Left renal cortex interstitium (tissue), 4 donors: ENCODE results near the gene SPON1. TPM values are rescaled to one million over a fixed set of nuclear protein-coding genes. Genes with fewer than 3 reads are reported as not detected.

ENCODE experiments used
- DNase-seq, 4 donors: peaks; one replicate each; pipeline ENCODE4 v3.0.0-alpha.2; 2013; ENCODE audit warnings: low read depth in 4 of 4, low spot score in 2 of 4, missing footprints in 1 of 4
- polyA plus RNA-seq, 4 donors: library from polyadenylated mRNA; unstranded; fragments of 120-200 nt; gene quantifications; one replicate each; pipeline ENCODE4 v1.2.1, GENCODE V29; 2013; ENCODE audit not compliant: insufficient read length in 4 of 4

The SPON1 gene
- polyA plus RNA-seq, 4 donors, result 67.6 to 95.2 (median 79.3) TPM

GRCh38 chr11:13942971-13943381 lies 19.5 kb upstream of the SPON1 start:
- no peak for DNase-seq

- DNase-seq, result no peak
Measured at GRCh38 chr11:13944016-13944415, 18.5 kb upstream of the SPON1 start.

- DNase-seq, result no peak
Measured at GRCh38 chr11:13944911-13945425, 17.6 kb upstream of the SPON1 start.

- no peak for DNase-seq
Measured at GRCh38 chr11:13947379-13947778, 15.1 kb upstream of the SPON1 start.

- no peak for DNase-seq
Measured at GRCh38 chr11:13949876-13950275, 12.6 kb upstream of the SPON1 start.

GRCh38 chr11:13952221-13952620 lies 10.3 kb upstream of the SPON1 start:
- no peak for DNase-seq

- no peak for DNase-seq
Measured at GRCh38 chr11:13952668-13953067, 9.9 kb upstream of the SPON1 start.

- DNase-seq, result no peak
Measured at GRCh38 chr11:13954591-13954990, 7.9 kb upstream of the SPON1 start.

GRCh38 chr11:13955971-13956421 lies 6.5 kb upstream of the SPON1 start:
- DNase-seq, result no peak

GRCh38 chr11:13956988-13957387 lies 5.5 kb upstream of the SPON1 start:
- DNase-seq, result no peak

GRCh38 chr11:13958641-13959400 lies 3.7 kb upstream of the SPON1 start:
- DNase-seq, result no peak

- no peak for DNase-seq
Measured at GRCh38 chr11:13962198-13962561, 343 bp upstream of the SPON1 start.

- DNase-seq, result no peak
Measured at GRCh38 chr11:13963169-13963948, 836 bp downstream of the SPON1 start.

- DNase-seq, result no peak
Measured at GRCh38 chr11:13963949-13964770, 1.6 kb downstream of the SPON1 start.

GRCh38 chr11:13964771-13965074 lies 2.2 kb downstream of the SPON1 start:
- DNase-seq, result no peak

- no peak for DNase-seq
Measured at GRCh38 chr11:13965337-13965736, 2.8 kb downstream of the SPON1 start.

GRCh38 chr11:13966013-13966412 lies 3.5 kb downstream of the SPON1 start:
- DNase-seq, result no peak

- no peak for DNase-seq
Measured at GRCh38 chr11:13966486-13966885, 4.0 kb downstream of the SPON1 start.

- DNase-seq, result no peak
Measured at GRCh38 chr11:13970986-13971385, 8.5 kb downstream of the SPON1 start.

GRCh38 chr11:13972043-13972910 lies 9.8 kb downstream of the SPON1 start:
- DNase-seq, result no peak
